ENCODE results near the gene HES6. TPM values are rescaled to one million over a fixed set of nuclear protein-coding genes. Genes with fewer than 3 reads are reported as not detected.

Gene HES6
- total RNA-seq, 2 experiments from 2014 or later = 13.1 to 13.8 TPM

DNA sequence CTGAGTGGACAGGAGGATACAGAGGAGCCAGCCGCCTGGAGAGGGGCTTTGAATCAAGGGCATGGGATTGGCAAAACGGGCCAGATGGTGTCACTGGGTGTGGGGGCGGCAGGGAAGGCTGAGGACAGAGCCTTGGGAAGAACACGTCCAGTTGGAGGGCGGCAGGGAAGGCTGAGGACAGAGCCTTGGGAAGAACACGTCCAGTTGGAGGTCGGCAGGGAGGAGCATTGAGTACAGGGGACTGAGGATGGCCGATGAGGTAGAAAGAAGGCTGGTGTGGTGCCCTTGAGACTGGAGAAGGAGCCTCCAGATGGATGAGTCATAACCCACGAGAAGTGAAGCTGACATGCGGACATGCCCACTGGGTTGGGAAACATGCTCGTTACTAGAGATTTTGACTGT, 4.5 kb downstream of the HES6 start:
- peaks cover 8% of the 10 kb centered on the region for H3K4me1 ChIP-seq (ENCODE audit: insufficient read depth, low read length, poor library complexity, severe bottlenecking)
- DNase-seq (ENCODE audit: low spot score) = no peak
- no peak for TF ChIP-seq EZH2phosphoT487 (IDR thresholded peaks at IDR 0.05; ENCODE audit: borderline replicate concordance, low read depth, low read length)
- TF ChIP-seq, protein P1, sequence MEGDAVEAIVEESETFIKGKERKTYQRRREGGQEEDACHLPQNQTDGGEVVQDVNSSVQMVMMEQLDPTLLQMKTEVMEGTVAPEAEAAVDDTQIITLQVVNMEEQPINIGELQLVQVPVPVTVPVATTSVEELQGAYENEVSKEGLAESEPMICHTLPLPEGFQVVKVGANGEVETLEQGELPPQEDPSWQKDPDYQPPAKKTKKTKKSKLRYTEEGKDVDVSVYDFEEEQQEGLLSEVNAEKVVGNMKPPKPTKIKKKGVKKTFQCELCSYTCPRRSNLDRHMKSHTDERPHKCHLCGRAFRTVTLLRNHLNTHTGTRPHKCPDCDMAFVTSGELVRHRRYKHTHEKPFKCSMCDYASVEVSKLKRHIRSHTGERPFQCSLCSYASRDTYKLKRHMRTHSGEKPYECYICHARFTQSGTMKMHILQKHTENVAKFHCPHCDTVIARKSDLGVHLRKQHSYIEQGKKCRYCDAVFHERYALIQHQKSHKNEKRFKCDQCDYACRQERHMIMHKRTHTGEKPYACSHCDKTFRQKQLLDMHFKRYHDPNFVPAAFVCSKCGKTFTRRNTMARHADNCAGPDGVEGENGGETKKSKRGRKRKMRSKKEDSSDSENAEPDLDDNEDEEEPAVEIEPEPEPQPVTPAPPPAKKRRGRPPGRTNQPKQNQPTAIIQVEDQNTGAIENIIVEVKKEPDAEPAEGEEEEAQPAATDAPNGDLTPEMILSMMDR (conservative IDR thresholded peaks at IDR 0.05; ENCODE audit: low read length) = no peak
- BruUV-seq (replicated peaks) = no TSS peak
- no peak overlapping the region for H3K4me2 ChIP-seq (ENCODE audit: low read length)
- no peaks in the 10 kb centered on the region for H3K9me3 ChIP-seq (ENCODE audit: low read length)
- intact Hi-C loops (cut with micrococcal nuclease; ENCODE audit: unreplicated experiment) = no loop called here
- no peaks in the 10 kb centered on the region for H4K20me1 ChIP-seq (ENCODE audit: insufficient read depth, low read length)
- ChIA-PET POLR2A (no interaction called here), CTCF (ENCODE audit: unreplicated experiment) (no interaction called here)
- no peak overlapping the region for H3K27ac ChIP-seq (ENCODE audit: low read depth, low read length, poor library complexity, severe bottlenecking)
- H3K4me3 ChIP-seq (ENCODE audit: low read depth, low read length, poor library complexity, severe bottlenecking) = no peak overlapping the region
- H3K36me3 ChIP-seq (ENCODE audit: insufficient read depth, low read length) = no peaks in the 10 kb centered on the region
- no peak overlapping the region for H2AFZ ChIP-seq (ENCODE audit: low read length)
- no peaks in the 10 kb centered on the region for H3K9me2 ChIP-seq (ENCODE audit: insufficient read depth, low read length)
- H3K79me2 ChIP-seq (ENCODE audit: insufficient read depth, low read depth, low read length) = no peaks in the 10 kb centered on the region

DNA sequence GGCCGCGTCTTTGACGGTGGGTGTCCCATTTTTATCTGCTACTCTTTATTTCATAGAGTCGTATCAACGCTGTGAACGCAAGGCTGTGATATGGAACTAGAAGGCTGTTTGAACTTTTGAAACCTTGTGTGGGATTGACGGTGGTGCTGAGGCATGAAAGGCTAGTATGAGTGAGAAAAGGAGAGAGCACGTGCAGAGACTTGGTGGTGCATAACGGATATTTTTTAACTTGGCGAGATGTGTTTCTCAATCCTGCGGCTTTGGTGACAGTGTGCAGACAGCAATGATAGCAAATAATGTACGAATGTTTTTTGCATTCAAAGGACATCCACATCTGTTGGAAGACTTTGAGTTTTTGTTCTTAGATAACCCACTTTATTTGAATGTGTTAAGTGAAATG, 6.2 kb downstream of the HES6 start:
- POLR2A ChIA-PET = interaction anchor here (0.6 to 0.8 kb wide), 2 partner anchors 44 to 206 kb away, joined by 3 read pairs; no protein-coding TSS in a partner anchor
- no TSS peak for BruUV-seq (replicated peaks)
- CTCF ChIA-PET (ENCODE audit: unreplicated experiment) = no interaction called here

DNA sequence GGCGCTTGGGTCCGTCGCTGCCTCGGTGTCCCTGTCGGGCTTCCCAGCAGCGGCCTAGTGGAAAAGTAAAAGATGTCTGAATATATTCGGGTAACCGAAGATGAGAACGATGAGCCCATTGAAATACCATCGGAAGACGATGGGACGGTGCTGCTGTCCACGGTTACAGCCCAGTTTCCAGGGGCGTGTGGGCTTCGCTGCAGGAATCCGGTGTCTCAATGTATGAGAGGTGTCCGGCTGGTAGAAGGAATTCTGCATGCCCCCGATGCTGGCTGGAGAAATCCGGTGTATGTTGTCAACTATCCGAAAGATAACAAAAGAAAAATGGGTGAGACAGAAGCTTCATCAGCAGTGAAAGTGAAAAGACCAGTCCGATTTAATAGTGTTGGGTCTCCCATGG, 8.0 kb downstream of the HES6 start:
- peaks cover 5% of the 10 kb centered on the region for H3K4me1 ChIP-seq (ENCODE audit: insufficient read depth, low read length, poor library complexity, severe bottlenecking)
- H3K9me2 ChIP-seq (ENCODE audit: insufficient read depth, low read length) = no peaks in the 10 kb centered on the region
- no peak overlapping the region for H2AFZ ChIP-seq (ENCODE audit: low read length)
- DNase-seq (ENCODE audit: low spot score) = no peak
- no peak overlapping the region for H3K27ac ChIP-seq (ENCODE audit: low read depth, low read length, poor library complexity, severe bottlenecking)
- intact Hi-C loops (cut with micrococcal nuclease; ENCODE audit: unreplicated experiment) = no loop called here
- ChIA-PET CTCF (ENCODE audit: unreplicated experiment) (no interaction called here), POLR2A (interaction anchor here (0.5 to 1.3 kb wide), 2 partner anchors 20 to 31 kb away, joined by 3 read pairs; no protein-coding TSS in a partner anchor)
- BruUV-seq (replicated peaks) = no TSS peak
- no peak overlapping the region for H3K4me3 ChIP-seq (ENCODE audit: low read depth, low read length, poor library complexity, severe bottlenecking)
- no peaks in the 10 kb centered on the region for H3K79me2 ChIP-seq (ENCODE audit: insufficient read depth, low read depth, low read length)
- H3K4me2 ChIP-seq (ENCODE audit: low read length) = no peak overlapping the region
- no peak for TF ChIP-seq EZH2phosphoT487 (IDR thresholded peaks at IDR 0.05; ENCODE audit: borderline replicate concordance, low read depth, low read length)
- TF ChIP-seq, protein P1 (conservative IDR thresholded peaks at IDR 0.05; ENCODE audit: low read length) = no peak
- H3K36me3 ChIP-seq (ENCODE audit: insufficient read depth, low read length) = no peaks in the 10 kb centered on the region
- H3K9me3 ChIP-seq (ENCODE audit: low read length) = no peaks in the 10 kb centered on the region
- H4K20me1 ChIP-seq (ENCODE audit: insufficient read depth, low read length) = no peaks in the 10 kb centered on the region

More for the DNA sequence above, 6.2 kb downstream of the HES6 start:
- Histone ChIP-seq H3K9me2 (ENCODE audit: insufficient read depth, low read length) (no peaks in the 10 kb centered on the region), H3K4me2 (ENCODE audit: low read length) (no peak overlapping the region), H3K79me2 (ENCODE audit: insufficient read depth, low read depth, low read length) (no peaks in the 10 kb centered on the region), H3K27ac (ENCODE audit: low read depth, low read length, poor library complexity, severe bottlenecking) (no peak overlapping the region), H3K4me1 (ENCODE audit: insufficient read depth, low read length, poor library complexity, severe bottlenecking) (peaks cover 5% of the 10 kb centered on the region), H3K36me3 (ENCODE audit: insufficient read depth, low read length) (no peaks in the 10 kb centered on the region), H3K4me3 (ENCODE audit: low read depth, low read length, poor library complexity, severe bottlenecking) (no peak overlapping the region), H4K20me1 (ENCODE audit: insufficient read depth, low read length) (no peaks in the 10 kb centered on the region), H2AFZ (ENCODE audit: low read length) (no peak overlapping the region), H3K9me3 (ENCODE audit: low read length) (no peaks in the 10 kb centered on the region)
- DNase-seq (ENCODE audit: low spot score) = no peak
- no peak for TF ChIP-seq EZH2phosphoT487 (IDR thresholded peaks at IDR 0.05; ENCODE audit: borderline replicate concordance, low read depth, low read length)
- TF ChIP-seq, protein P1 (conservative IDR thresholded peaks at IDR 0.05; ENCODE audit: low read length) = no peak
- intact Hi-C loops (cut with micrococcal nuclease; ENCODE audit: unreplicated experiment) = no loop called here
